IgD-negative memory B cell (primary cell): ENCODE measurements around the gene CCM2L. TPM values are rescaled to one million over a fixed set of nuclear protein-coding genes. Genes with fewer than 3 reads are reported as not detected.

Experiments
- H3K27ac Mint-ChIP-seq, 3 donors: one replicate each; pipeline ENCODE4 v1.8.0; 2020 to 2022; ENCODE audit warnings: mild to moderate bottlenecking in 3 of 3, mixed read lengths in 3 of 3, moderate library complexity in 1 of 3
- H3K27me3 Mint-ChIP-seq: one replicate; pipeline ENCODE4 v1.8.0; 2021; ENCODE audit warnings: mixed read lengths
- H3K36me3 Mint-ChIP-seq: one replicate; pipeline ENCODE4 v1.8.0; 2020; ENCODE audit warnings: mild to moderate bottlenecking, mixed read lengths
- H3K4me1 Mint-ChIP-seq, 3 donors: one replicate each; pipeline ENCODE4 v1.8.0; 2020 to 2022; ENCODE audit warnings: mixed read lengths in 3 of 3, mild to moderate bottlenecking in 1 of 3
- H3K4me3 Mint-ChIP-seq, 4 donors: one replicate each; pipeline ENCODE4 v1.8.0; 2020 to 2022; ENCODE audit warnings: mild to moderate bottlenecking in 4 of 4, mixed read lengths in 4 of 4, moderate library complexity in 3 of 4
- H3K9me3 Mint-ChIP-seq, 3 donors: one replicate each; pipeline ENCODE4 v1.8.0; 2020 to 2021; ENCODE audit warnings: mixed read lengths in 3 of 3, mild to moderate bottlenecking in 1 of 3
- polyA plus RNA-seq: library from polyadenylated mRNA; unstranded; fragments of 300-500 nt; fragmentation: Illumina TruSeq; gene quantifications from one replicate; pipeline ENCODE4 v1.2.3, GENCODE V29; 2021

CCM2L gene
- polyA plus RNA-seq, 1 donor from 2014 or later: not detected

DNA sequence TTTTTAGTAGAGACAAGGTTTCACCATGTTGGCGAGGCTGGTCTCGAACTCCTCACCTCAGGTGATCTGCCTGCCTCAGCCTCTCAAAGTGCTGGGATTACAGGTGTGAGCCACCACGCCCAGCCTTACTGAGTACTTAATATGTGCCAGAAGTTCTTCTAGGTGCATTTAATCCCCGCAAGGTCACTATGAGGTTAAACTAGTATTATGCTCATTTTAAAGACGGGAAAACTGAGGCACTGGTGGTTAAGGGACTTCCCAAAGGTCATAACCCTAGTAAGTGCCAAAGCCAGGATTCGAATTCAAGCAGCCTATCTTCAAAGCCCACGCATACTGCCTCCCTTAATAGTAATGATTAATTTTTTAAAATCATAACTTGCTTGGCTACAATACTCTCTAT is 674 bp upstream of the CCM2L start:
- Mint-ChIP-seq H3K27me3 (no peaks in the 10 kb centered on the region), H3K4me3 (no peak overlapping the region), H3K4me1 (no peaks in the 10 kb centered on the region), H3K27ac (no peak overlapping the region), H3K36me3 (no peaks in the 10 kb centered on the region), H3K9me3 (no peaks in the 10 kb centered on the region)

DNA sequence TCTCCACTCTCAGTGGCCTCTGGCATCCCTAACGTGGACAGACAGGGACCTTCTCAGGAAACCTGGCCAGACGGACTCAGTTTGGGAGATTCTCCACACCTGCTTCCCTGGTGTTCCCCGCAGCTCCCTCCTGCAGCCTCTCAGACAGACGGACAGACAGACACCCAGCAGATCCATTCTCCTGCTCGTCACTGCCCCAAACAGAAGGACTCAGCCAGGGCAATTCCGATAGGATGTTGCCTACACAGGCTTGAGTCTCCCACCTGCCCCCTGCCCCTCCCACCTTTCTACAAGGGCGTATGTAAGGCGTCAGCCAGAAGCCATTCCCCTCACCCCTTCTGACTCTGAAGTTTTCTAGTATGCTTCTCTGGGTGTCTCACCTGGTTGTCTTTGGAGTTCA is 428 bp downstream of the CCM2L start:
- H3K36me3 Mint-ChIP-seq: no peaks in the 10 kb centered on the region
- H3K27ac Mint-ChIP-seq: peak overlapping the region in 1 of 3 donors; percentile 39
- H3K4me3 Mint-ChIP-seq: no peak overlapping the region
- H3K27me3 Mint-ChIP-seq: peaks cover 6% of the 10 kb centered on the region
- no peaks in the 10 kb centered on the region for H3K9me3 Mint-ChIP-seq
- no peaks in the 10 kb centered on the region for H3K4me1 Mint-ChIP-seq

DNA sequence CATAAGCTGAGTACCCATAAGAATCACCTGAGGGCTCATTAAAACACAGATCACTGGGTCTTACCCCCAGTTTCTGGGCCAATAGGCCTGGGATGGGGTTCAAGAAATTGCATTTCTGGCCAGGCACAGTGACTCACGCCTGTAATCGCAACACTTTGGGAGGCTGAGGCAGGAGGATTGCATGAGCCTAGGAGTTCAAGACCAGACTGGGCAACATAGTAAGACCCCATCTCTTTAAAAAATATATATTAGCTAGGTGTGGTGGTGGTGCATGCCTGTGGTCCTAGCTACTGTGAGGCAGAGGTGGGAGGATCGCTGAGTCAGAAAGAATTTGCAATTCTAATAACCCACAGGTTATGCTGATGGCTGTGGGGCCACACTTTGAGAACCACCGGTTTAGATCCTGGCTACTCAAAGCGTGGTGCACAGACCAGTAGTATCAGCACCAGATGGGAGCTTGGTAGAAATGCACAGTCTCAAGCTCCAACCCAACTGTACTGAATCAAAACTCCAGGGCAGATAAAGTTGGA is 2.0 kb downstream of the CCM2L start:
- peaks cover 2% of the 10 kb centered on the region for H3K36me3 Mint-ChIP-seq
- no peak overlapping the region for H3K27ac Mint-ChIP-seq
- peaks cover 0 to 2% (median 0%) of the 10 kb centered on the region in 3 donors for H3K4me1 Mint-ChIP-seq
- H3K9me3 Mint-ChIP-seq: no peaks in the 10 kb centered on the region
- H3K4me3 Mint-ChIP-seq: no peak overlapping the region
- H3K27me3 Mint-ChIP-seq: peaks cover 14% of the 10 kb centered on the region

DNA sequence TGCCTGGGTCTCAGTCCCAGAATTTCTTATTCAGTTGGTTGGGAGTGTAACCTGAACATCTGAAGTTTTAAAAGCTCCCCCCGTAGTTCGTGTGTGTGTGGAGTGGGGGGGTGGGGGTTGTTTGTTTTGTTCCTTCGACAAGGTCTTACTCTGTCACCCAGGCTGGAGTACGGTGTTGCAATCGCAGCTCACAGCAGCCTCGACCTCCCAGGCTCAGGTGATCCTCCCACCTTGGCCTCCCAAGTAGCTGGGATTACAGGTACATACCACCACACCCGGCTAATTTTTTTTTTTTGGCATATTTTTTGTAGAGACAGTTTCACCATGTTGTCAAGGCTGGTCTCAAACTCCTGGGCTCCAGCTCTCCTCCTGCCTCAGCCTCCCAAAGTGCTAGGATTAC is 3.1 kb downstream of the CCM2L start:
- H3K4me3 Mint-ChIP-seq: no peak overlapping the region
- peaks cover 2% of the 10 kb centered on the region for H3K36me3 Mint-ChIP-seq
- no peak overlapping the region for H3K27ac Mint-ChIP-seq
- H3K9me3 Mint-ChIP-seq: no peaks in the 10 kb centered on the region
- H3K27me3 Mint-ChIP-seq: peaks cover 18% of the 10 kb centered on the region
- peaks cover 1 to 7% (median 6%) of the 10 kb centered on the region in 3 donors for H3K4me1 Mint-ChIP-seq

DNA sequence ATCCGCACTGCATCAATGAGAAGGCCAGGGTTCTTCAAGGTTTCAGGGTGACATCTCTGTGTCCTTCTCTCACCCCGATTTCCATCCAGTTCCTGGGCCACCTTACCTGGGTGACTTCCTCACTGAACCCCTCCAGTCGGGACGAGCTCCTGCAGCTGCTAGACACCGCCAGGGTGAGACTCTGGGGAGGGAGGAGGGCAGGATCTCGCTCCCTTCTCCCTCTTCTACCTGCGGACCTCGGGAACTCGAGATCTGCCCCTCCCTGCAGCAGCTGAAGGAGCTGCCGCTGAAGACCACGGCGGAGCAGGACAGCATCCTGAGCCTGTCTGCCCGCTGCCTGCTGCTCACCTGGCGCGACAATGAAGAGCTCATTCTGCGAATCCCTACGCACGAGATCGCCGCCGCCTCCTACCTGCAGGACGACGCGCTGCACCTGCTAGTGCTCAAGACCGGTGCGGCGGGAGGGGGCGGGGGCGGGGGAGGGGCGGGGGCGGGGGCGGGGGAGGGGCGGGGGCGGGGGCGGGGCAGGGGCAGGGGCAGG is 7.5 kb downstream of the CCM2L start:
- Mint-ChIP-seq H3K36me3 (peaks cover 2% of the 10 kb centered on the region), H3K4me3 (peak overlapping the region in 3 of 4 donors; percentile 9 to 90 (median 84)), H3K27ac (peak overlapping the region in 1 of 3 donors; percentile 20)

DNA sequence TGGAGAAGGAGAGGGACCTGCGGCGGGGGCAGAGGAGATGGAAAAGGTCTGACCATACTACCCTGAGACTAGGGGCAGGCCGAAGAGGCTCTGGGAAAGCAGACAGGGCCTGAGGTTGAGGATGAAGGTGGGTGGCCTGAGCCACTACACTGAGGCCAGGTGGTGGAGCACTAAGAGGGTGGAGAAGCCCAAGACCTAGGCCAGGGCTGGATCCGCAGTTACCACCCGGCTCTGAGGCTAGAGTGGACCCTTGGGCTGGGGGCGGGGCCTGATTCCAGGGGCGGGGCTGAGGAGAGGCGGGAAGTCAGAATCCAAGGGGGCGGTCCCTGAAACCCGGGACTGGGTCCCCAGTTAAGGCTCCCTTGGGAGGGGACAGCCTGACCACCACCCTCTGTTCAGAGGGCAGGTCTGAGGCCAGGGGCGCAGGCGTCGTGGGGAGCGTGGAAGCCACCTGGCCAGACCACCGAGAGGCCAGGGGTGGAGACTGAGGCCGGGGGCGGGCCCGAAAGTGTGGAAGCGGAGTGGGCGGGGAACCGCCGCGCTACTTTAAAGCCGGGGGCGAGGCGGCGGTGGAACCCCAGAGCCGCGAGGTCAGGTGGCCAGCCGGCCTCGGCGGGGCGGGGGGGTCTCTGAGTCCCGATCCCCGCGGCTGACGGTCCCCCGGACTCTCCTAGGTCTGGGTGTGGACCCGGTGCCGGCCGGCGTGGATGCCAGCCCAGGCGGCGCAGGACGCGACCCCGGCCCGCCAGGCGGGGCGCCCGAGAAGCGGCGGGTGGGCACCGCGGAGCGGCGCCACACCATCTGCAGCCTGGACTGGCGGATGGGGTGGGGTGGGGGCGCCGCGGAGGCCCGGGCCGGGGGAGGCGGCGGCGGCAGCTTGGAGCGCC is 8.3 kb downstream of the CCM2L start:
- Mint-ChIP-seq H3K4me3 (peak overlapping the region; percentile 9 to 95 (median 81)), H3K36me3 (peaks cover 2% of the 10 kb centered on the region), H3K9me3 (no peaks in the 10 kb centered on the region), H3K27ac (peak overlapping the region in 1 of 3 donors; percentile 20), H3K4me1 (peaks cover 11 to 12% (median 11%) of the 10 kb centered on the region in 3 donors), H3K27me3 (peaks cover 57% of the 10 kb centered on the region)

More for the DNA sequence above, 7.5 kb downstream of the CCM2L start:
- Mint-ChIP-seq H3K27me3 (peaks cover 49% of the 10 kb centered on the region), H3K9me3 (no peaks in the 10 kb centered on the region), H3K4me1 (peaks cover 11 to 12% (median 11%) of the 10 kb centered on the region in 3 donors)

DNA sequence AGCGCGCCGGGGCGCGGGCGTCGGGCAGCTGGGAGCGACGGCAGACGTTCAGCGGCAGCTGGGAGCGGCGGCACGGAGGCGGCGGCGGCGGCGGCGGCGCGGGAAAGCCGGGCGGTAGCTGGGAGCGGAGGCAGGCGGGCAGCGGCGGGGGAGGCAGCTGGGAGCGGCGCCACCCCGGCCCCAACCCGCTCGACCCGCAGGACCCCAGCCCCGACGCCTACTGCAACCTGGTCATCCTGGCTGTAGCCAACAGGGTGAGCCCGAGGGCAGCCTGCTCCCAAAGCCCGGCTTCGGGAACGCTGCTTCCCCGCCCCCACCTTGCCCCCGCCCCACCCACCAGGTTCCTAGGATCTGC is 8.9 kb downstream of the CCM2L start:
- Mint-ChIP-seq H3K27me3 (peaks cover 63% of the 10 kb centered on the region), H3K4me1 (peaks cover 11 to 12% (median 11%) of the 10 kb centered on the region in 3 donors), H3K27ac (no peak overlapping the region)

DNA sequence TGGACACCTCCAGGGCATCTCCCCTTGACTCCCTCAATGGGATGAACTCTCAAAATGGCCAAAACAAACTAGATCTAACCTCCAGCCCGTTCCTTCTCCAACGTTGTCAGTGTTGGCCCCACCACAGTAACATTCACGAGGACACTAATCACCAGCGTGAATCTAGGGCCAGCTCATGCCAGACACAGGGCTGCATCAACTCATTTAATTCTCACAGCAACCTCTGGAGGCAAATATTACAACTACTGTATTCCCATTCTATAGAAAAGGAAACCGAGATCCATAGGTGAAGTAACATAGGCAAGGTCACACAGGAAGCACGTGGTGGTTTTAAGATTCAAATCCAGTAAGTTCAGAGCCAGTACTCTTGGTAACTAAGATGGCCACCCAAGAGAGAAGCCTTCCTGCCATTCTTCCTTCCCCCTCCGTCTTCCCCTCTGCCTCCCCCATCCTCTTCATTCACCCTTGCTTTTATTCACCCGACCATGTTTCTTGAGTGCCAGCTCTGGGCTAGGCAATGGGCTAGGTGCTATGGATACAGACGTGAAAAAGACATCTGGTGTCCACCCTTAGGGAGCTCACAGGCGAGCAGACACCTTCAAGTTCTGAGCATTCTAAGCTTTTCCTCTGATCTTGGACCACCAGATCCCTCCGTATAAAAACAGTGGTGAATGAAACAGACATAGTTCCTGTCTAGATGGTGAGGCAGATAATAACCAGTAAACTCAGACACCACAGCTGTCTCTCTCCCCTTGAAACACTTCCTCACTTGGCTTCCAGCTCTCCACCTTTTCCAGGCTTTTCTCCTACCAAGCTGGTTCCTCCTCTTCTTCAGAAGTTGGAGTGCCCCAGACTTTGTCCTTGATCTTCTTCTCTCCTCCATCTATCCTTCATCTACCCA is 9.6 kb downstream of the CCM2L start:
- Mint-ChIP-seq H3K27ac (peak overlapping the region in 1 of 3 donors; percentile 19), H3K9me3 (no peaks in the 10 kb centered on the region), H3K27me3 (peaks cover 64% of the 10 kb centered on the region), H3K4me1 (peaks cover 11 to 14% (median 12%) of the 10 kb centered on the region in 3 donors), H3K4me3 (peak overlapping the region; percentile 56 to 95 (median 86)), H3K36me3 (peaks cover 2% of the 10 kb centered on the region)

More for the DNA sequence above, 8.9 kb downstream of the CCM2L start:
- no peaks in the 10 kb centered on the region for H3K9me3 Mint-ChIP-seq
- peak overlapping the region; percentile 56 to 95 (median 86) for H3K4me3 Mint-ChIP-seq
- H3K36me3 Mint-ChIP-seq: peaks cover 2% of the 10 kb centered on the region

DNA sequence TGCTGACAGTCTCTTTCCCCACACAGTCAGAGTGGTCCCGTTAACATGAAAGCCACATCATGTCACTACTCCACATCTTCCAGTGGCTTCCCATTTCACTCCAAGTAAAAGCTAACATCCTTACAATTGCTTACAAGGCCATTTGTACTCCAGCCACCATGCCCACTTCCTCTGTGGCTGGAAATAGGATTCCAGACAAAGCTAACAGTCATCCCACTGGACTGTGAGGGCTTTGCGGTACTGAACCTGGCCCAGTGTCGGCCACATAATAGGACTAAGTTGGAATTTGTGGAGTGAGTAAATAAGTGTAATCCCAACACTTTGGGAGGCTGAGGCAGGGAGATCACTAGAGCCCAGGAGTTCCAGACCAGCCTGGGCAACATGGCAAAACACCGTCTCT is 10.9 kb downstream of the CCM2L start:
- Mint-ChIP-seq H3K27me3 (peaks cover 58% of the 10 kb centered on the region), H3K4me3 (peak overlapping the region in 1 of 4 donors; percentile 24), H3K9me3 (no peaks in the 10 kb centered on the region)

DNA sequence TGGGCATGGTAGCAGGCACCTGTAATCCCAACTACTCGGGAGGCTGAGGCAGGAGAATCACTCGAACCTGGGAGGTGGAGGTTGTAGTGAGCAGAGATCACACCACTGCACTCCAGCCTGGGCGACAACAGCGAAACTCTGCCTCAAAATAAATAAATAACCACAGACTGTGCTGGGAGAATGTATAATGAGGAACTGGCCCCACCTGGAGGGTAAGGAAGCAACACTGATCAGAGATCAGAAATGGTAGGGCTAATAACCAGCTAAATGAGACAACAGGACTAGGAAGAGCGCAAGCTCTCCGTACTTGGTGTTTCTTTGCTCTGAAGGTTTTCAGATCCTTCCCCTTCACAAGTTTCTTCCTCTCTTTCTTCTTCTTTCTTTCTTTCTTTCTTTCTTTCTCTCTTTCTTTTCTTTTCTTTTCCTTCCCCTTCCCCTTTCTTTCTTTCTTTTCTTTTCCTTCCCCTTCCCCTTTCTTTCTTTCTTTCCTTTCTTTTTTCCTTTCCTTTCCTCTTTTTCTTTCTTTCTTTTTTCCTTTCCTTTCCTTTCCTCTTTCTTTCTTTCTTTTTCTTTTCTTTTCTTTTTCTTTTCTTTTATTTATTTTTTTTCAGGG is 14.6 kb downstream of the CCM2L start:
- Mint-ChIP-seq H3K27me3 (peaks cover 44% of the 10 kb centered on the region), H3K9me3 (no peaks in the 10 kb centered on the region), H3K4me3 (no peak overlapping the region), H3K4me1 (peaks cover 2 to 8% (median 4%) of the 10 kb centered on the region in 3 donors), H3K36me3 (no peaks in the 10 kb centered on the region), H3K27ac (no peak overlapping the region)

More for the DNA sequence above, 10.9 kb downstream of the CCM2L start:
- H3K27ac Mint-ChIP-seq: no peak overlapping the region
- H3K36me3 Mint-ChIP-seq: peaks cover 2% of the 10 kb centered on the region
- peaks cover 11 to 14% (median 12%) of the 10 kb centered on the region in 3 donors for H3K4me1 Mint-ChIP-seq

DNA sequence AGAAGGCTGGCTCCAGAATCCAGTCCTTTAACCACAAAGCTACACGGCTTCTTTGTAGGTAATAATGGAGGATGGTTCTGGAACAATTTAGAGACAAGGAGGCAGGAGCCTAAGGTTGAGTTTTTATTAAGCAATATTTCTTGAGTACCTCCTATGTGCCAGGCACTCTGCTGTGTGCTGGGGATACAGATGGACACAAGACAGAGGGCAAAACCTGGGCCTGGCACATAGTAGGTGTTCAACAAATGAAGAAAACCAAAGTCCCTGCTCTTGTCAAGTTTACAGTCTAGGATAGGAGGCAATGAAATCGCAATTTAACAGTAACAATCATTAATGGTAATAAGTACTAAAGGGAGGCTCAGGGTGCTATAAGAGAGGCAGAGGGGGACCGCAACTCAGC is 17.4 kb downstream of the CCM2L start:
- Mint-ChIP-seq H3K4me1 (peaks cover 0 to 2% (median 2%) of the 10 kb centered on the region in 3 donors), H3K36me3 (no peaks in the 10 kb centered on the region), H3K27me3 (peaks cover 20% of the 10 kb centered on the region), H3K27ac (peak overlapping the region in 1 of 3 donors; percentile 33), H3K4me3 (no peak overlapping the region), H3K9me3 (no peaks in the 10 kb centered on the region)

DNA sequence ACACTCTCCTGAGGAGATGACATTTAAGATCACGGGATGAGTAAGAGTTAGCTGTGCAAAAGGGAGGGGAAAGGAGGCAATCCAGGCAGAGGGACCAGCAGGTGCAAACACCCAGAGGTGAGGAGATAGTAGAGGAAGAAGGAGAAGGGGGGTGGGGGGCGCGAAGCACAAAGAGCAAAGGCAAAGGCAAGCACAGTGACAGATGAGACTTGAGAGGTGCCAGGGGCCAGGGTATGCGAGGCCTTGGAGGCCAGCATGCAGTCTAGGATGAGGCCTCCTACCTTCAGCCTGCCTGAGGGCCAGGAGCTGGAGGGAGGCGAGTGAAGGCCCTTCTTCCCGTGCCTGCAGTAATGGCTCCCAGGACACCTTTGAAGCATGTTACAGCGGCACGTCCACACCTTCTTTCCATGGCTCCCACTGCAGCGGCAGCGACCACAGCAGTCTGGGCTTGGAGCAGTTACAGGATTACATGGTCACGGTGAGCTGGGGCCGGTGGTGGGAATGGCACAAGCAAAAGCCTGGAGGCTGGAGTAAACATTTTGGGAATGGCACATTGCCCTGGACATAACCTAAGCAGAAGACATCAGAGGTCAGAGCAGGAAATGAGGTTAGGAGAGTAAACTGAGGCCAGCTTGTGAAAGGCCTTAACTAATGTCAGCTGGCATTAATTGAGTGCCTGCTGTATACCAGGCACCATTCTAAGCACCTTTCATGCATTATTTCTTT is 18.6 kb downstream of the CCM2L start:
- no peak overlapping the region for H3K4me3 Mint-ChIP-seq
- peaks cover 14% of the 10 kb centered on the region for H3K27me3 Mint-ChIP-seq
- H3K27ac Mint-ChIP-seq: no peak overlapping the region
- no peaks in the 10 kb centered on the region for H3K36me3 Mint-ChIP-seq
- H3K4me1 Mint-ChIP-seq: peaks cover 3 to 7% (median 7%) of the 10 kb centered on the region in 3 donors
- H3K9me3 Mint-ChIP-seq: no peaks in the 10 kb centered on the region

DNA sequence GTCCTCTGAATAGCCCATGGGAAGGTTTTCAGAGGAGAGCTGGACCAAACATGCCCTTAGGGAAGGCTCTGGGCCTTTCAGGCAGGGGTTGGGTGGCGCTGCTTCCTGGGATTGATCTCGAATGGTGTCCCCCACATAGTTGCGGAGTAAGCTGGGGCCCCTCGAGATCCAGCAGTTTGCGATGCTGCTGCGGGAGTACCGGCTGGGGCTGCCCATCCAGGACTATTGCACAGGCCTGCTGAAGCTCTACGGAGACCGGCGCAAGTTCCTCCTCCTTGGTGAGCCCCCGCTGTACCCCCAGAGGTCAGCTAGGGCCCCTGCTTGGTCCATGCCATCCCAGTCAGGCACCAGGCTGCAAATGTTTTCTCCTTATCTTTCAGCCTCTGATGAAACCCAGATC is 19.3 kb downstream of the CCM2L start:
- H3K27ac Mint-ChIP-seq: no peak overlapping the region
- H3K9me3 Mint-ChIP-seq: no peaks in the 10 kb centered on the region
- H3K4me1 Mint-ChIP-seq: peaks cover 3 to 7% (median 7%) of the 10 kb centered on the region in 3 donors
- H3K36me3 Mint-ChIP-seq: no peaks in the 10 kb centered on the region
- H3K27me3 Mint-ChIP-seq: peaks cover 12% of the 10 kb centered on the region
- H3K4me3 Mint-ChIP-seq: no peak overlapping the region
